K562 (cell line): Measurements from ENCODE around the gene ZNHIT2. TPM values are rescaled to one million over a fixed set of nuclear protein-coding genes. Genes with fewer than 3 reads are reported as not detected.

ENCODE experiments used
- CHAMP1 ChIP-seq: fragments of 450-650 bp; IDR thresholded peaks from 2 replicates; pipeline ENCODE4 v1.6.1; 2016; ENCODE audit warnings: mild to moderate bottlenecking
- CUX1 ChIP-seq: fragments of 200-800 bp; sonication (Bioruptor generic); IDR thresholded peaks from 2 replicates; pipeline ENCODE4 v1.6.1; 2016; ENCODE audit warnings: missing genetic modification characterization, missing compliant biosample characterization
- KDM1A ChIP-seq, 2 experiments: fragments of 450-650 bp; IDR thresholded peaks; 2 replicates each; pipeline ENCODE4 v1.6.1; 2016; ENCODE audit warnings: mild to moderate bottlenecking in 2 of 2
- PHTF2 ChIP-seq: fragments of 250-450 bp; sonication (Bioruptor Pico); IDR thresholded peaks from 2 replicates; pipeline ENCODE4 v1.5.0; 2021; ENCODE audit warnings: mild to moderate bottlenecking
- TOE1 ChIP-seq, 2 experiments: fragments of 450-650 bp in 1 of 2; sonication (generic) in 1 of 2; formaldehyde crosslinking in 1 of 2; IDR thresholded peaks; 2 replicates each; pipeline versions ENCODE4 v1.7.1 to v1.8.0; 2016 to 2022; ENCODE audit warnings: borderline replicate concordance in 2 of 2, mild to moderate bottlenecking in 2 of 2, antibody characterized with exemption in 1 of 2, inconsistent platforms in 1 of 2, low read depth in 1 of 2, missing genetic modification reagents in 1 of 2, moderate library complexity in 1 of 2
- polyA plus RNA-seq, 8 experiments: library from polyadenylated mRNA; depleted of rRNA in 4 of 8; stranded (reverse) in 5 of 8; unstranded in 3 of 8; fragments of >200 nt; fragmentation: Nextera tagmentation in 2 of 8; fragmentation: Illumina TruSeq in 1 of 8; extraction: Ambion mirVana in 2 of 8; extraction: Trizol in 1 of 8; gene quantifications; 2 replicates each; pipeline versions ENCODE4 v1.2.1 to v1.2.3, GENCODE V29; 2011 to 2014; ENCODE audit warnings: inconsistent platforms in 1 of 8, missing spikeins in 1 of 8
- total RNA-seq, 7 experiments: library from RNA; depleted of rRNA in 6 of 7; stranded (reverse); fragments of >200 nt in 6 of 7; fragmentation: Illumina TruSeq in 2 of 7; extraction: Trizol in 2 of 7; gene quantifications; 2 replicates each; pipeline versions ENCODE4 v1.2.1 to v1.2.3, GENCODE V29; 2011 to 2021; ENCODE audit warnings: low replicate concordance in 1 of 7

ZNHIT2 gene
- total and polyA plus RNA-seq, 9 of the 15 experiments (the other 6 are each of a cell fraction or from before 2014, with no cell fraction given): 0.08 to 39.0 (median 2.5) TPM

- TF ChIP-seq CHAMP1: no peak
- TF ChIP-seq TOE1 (IDR thresholded peaks at IDR 0.05; ENCODE audit: borderline replicate concordance): no peak
- no peak for TF ChIP-seq TOE1 (CRISPR knock-in tag; IDR thresholded peaks at IDR 0.05; ENCODE audit: borderline replicate concordance, low read depth)
- no peak for TF ChIP-seq CUX1 (CRISPR knock-in tag)
- TF ChIP-seq KDM1A (IDR thresholded peaks at IDR 0.05): peak; percentile 61 to 67; a peak in 3 of 4 replicates
- no peak for TF ChIP-seq PHTF2 (CRISPR knock-in tag)
These were observed 34.2 kb downstream of the ZNHIT2 start (continued) for GRCh38 chr11:65083134-65083833.
